Epithelial cell of esophagus (primary cell): ENCODE results near the gene KLRC1.
"Not testable (repeated sequence)": the region's sequence is repeated elsewhere in the genome, so short reads cannot be mapped to it uniquely, and the experiment has no call there.

Experiments used
- DNase-seq: peaks from one replicate; pipeline ENCODE4 v3.0.0; 2010; ENCODE audit warnings: low read depth
- H3K4me3 ChIP-seq: 2 replicates; pipeline ENCODE4 v1.5.1; 2011; ENCODE audit warnings: mild to moderate bottlenecking, low read length, control low read depth
- TF ChIP-seq, protein P1 (sequence below): IDR thresholded peaks from 2 replicates; pipeline ENCODE4 v1.5.1; 2011; ENCODE audit warnings: low read depth, mild to moderate bottlenecking, low read length, control low read depth, inconsistent platforms; ENCODE audit not compliant: insufficient read depth; ENCODE audit errors: missing control alignments

The KLRC1 gene

DNA sequence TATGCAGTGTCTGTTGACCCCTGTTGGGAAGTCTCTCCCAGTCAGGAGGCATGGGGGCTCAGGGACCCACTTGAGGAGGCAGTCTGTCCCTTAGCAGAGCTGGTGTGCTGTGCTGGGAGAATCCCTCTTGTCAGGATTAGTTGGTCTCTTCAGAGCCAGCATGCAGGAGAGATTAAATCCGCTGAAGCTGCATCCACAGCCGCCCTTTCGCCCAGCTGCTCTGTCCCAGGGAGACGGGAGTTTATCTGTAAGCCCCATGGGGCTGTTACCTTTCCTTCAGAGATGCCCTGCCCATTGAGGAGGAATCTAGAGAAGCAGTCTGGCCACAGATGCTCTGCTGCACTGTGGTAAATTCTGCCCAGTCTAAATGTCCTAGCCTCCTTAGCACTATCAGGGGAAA lies 13.1 kb upstream of the KLRC1 start:
- no peak overlapping the region for H3K4me3 ChIP-seq
- no peak for DNase-seq
- TF ChIP-seq, protein P1, sequence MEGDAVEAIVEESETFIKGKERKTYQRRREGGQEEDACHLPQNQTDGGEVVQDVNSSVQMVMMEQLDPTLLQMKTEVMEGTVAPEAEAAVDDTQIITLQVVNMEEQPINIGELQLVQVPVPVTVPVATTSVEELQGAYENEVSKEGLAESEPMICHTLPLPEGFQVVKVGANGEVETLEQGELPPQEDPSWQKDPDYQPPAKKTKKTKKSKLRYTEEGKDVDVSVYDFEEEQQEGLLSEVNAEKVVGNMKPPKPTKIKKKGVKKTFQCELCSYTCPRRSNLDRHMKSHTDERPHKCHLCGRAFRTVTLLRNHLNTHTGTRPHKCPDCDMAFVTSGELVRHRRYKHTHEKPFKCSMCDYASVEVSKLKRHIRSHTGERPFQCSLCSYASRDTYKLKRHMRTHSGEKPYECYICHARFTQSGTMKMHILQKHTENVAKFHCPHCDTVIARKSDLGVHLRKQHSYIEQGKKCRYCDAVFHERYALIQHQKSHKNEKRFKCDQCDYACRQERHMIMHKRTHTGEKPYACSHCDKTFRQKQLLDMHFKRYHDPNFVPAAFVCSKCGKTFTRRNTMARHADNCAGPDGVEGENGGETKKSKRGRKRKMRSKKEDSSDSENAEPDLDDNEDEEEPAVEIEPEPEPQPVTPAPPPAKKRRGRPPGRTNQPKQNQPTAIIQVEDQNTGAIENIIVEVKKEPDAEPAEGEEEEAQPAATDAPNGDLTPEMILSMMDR = no peak

DNA sequence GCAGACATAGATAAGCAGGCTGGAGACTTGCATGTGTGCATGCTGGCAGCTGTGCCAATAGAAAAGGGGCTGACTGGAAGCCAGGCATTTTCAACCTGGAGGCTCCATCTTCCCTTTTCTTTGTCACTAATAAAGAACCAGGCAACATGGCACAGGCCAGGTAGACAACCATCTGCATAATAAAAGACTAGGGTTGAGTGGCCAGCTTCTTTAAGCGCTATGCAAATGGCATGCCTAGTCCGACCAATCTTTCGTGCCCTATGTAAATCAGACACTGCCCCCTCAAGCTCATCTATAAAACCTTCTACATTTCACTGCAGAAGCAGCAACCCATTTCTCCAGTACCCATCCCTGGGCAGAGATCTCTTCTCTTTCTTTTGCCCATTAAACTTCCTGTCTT lies 4.6 kb upstream of the KLRC1 start:
- TF ChIP-seq, protein P1 = no peak
- no peak overlapping the region for H3K4me3 ChIP-seq
- DNase-seq = no peak

- TF ChIP-seq, protein P1 = no peak
- no peak overlapping the region for H3K4me3 ChIP-seq
- DNase-seq = no peak
These were observed 3.7 kb upstream of the KLRC1 start for GRCh38 chr12:10456856-10457255.

- TF ChIP-seq, protein P1 = no peak
- H3K4me3 ChIP-seq = no peak overlapping the region
- DNase-seq = no peak
These were observed 2.6 kb upstream of the KLRC1 start for GRCh38 chr12:10455766-10456165.

- TF ChIP-seq, protein P1 = no peak
- peak; percentile 35 for DNase-seq
- no peak overlapping the region for H3K4me3 ChIP-seq
These were observed 1.4 kb upstream of the KLRC1 start for GRCh38 chr12:10454531-10454930.

GRCh38 chr12:10448236-10448635 lies 4.9 kb downstream of the KLRC1 start:
- TF ChIP-seq, protein P1 = no peak
- DNase-seq = no peak
- no peak overlapping the region for H3K4me3 ChIP-seq

DNA sequence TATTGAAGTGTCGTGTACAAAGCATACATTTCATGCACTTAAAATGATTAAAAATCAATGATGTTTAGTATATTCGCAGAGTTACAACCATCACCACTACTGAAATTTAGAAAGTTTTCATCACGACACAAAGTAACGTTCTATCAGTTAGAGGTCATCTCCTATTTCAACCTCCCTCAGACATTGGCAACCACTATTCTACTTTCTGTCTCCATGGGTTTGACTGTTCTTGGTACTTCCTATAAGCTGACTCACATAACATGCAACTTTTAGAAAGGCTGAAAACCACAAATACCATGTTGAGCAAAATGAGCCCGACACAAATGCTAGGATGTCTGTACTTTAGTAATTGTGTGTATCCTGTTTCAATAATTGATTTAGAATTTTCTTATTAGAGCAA lies 7.1 kb downstream of the KLRC1 start:
- DNase-seq = not testable (repeated sequence)

GRCh38 chr12:10441144-10441543 lies 12.0 kb downstream of the KLRC1 start:
- H3K4me3 ChIP-seq, DNase-seq: not testable (repeated sequence)

More for the DNA sequence above, 7.1 kb downstream of the KLRC1 start:
- H3K4me3 ChIP-seq = not testable (repeated sequence)

DNA sequence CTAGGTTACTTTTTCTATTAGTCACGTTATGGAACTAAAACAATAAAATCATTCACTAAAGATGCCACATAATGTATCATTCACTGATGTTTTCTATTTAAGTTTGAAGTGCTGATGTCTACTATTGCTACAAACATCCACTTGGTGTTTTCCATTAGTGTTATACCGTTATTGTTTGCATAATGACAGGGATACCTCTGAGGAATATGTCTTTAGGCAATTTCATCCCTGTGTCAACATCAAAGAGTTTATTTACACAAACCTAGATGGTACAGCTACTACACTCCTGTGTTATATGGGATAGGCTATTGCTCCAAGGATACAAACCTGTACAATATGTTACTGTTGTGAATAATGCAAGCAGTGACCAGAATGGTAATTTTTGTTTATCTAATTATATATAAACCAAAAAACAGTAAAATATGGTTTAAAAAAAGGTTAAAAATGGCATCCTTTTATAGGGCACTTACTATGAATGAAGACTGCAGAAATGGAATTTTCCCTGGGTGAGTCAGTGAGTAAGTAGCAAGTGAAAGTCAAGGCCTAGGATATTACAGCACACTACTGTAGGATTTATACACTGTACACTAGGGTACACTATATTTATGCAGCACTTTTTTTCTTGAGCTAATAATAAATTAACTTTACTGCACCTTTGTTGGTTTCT lies 13.4 kb downstream of the KLRC1 start:
- DNase-seq = peak; percentile 17
- H3K4me3 ChIP-seq = not testable (repeated sequence)

DNA sequence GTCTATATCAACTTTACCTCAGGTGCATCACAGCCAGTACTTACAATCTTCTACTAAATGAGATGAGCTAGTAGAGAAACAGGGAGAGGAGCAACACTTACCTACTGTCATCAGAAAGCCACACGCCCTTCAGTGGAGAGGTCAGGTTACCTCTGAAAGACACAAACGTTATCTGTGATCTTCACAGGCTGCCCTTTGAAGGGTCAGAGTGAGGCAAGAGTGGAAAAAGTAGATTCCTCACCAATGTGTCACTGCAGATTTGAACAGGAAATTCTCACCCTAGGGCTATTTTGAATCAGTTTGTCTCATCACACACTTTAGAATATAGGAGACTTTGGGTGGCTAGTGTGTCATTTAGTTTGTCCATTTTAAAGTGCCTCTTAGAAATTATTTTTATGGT lies 15.6 kb downstream of the KLRC1 start:
- DNase-seq, H3K4me3 ChIP-seq: not testable (repeated sequence)

DNA sequence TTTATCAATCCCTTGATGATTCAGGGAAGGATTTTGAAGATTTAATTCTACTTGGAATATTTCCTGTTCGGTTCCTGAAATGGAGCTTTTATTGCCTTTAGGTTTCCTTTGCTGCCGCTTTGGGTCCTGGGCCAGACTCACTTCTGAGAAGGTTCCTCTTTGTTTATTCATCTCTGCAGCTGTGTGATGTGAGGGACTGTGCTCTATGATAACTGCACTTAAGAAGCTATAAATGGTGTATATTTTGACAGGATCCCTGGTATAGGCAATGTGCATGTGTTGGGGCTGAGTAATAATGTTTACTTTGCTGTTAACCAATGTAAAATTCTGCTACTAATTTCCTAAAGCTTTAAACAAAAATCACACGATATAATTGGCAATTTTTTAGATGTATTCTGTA lies 17.4 kb downstream of the KLRC1 start, which contains the start of gene KLRC2:
KLRC2 (minus strand) TSS at position 195 of the 400 bp plus-strand sequence; CDS start at position 171, 24 bp downstream.
- not testable (repeated sequence) for H3K4me3 ChIP-seq, DNase-seq

DNA sequence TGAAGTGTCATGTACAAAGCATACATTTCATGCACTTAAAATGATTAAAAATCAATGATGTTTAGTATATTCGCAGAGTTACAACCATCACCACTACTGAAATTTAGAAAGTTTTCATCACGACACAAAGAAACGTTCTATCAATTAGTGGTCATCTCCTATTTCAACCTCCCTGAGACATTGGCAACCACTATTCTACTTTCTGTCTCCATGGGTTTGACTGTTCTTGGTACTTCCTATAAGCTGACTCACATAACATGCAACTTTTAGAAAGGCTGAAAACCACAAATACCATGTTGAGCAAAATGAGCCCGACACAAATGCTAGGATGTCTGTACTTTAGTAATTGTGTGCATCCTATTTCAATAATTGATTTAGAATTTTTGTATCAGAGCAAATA lies 22.6 kb downstream of the KLRC1 start:
- H3K4me3 ChIP-seq, DNase-seq: not testable (repeated sequence)
